Endothelial cell (in vitro differentiated cells): ENCODE data around the gene IRX3. TPM values are rescaled to one million over a fixed set of nuclear protein-coding genes. Genes with fewer than 3 reads are reported as not detected.

Experiments used
- DNase-seq: peaks from one replicate; pipeline ENCODE4 v3.0.0; 2021; ENCODE audit warnings: low spot score
- H3K27ac Mint-ChIP-seq: one replicate; pipeline ENCODE4 v1.8.0; 2021; ENCODE audit warnings: mixed read lengths, inconsistent platforms; ENCODE audit not compliant: unreplicated experiment
- H3K27me3 Mint-ChIP-seq: one replicate; pipeline ENCODE4 v1.8.0; 2021; ENCODE audit warnings: mild to moderate bottlenecking, moderate library complexity, mixed read lengths, inconsistent platforms; ENCODE audit not compliant: unreplicated experiment
- H3K36me3 Mint-ChIP-seq: one replicate; pipeline ENCODE4 v1.8.0; 2021; ENCODE audit warnings: mild to moderate bottlenecking, low read depth, mixed read lengths, inconsistent platforms; ENCODE audit not compliant: unreplicated experiment
- H3K4me1 Mint-ChIP-seq: one replicate; pipeline ENCODE4 v1.8.0; 2021; ENCODE audit warnings: mild to moderate bottlenecking, mixed read lengths, inconsistent platforms; ENCODE audit not compliant: unreplicated experiment
- H3K4me3 Mint-ChIP-seq: one replicate; pipeline ENCODE4 v1.8.0; 2021; ENCODE audit warnings: mild to moderate bottlenecking, mixed read lengths, inconsistent platforms; ENCODE audit not compliant: unreplicated experiment
- H3K9me3 Mint-ChIP-seq: one replicate; pipeline ENCODE4 v1.8.0; 2021; ENCODE audit warnings: mixed read lengths, inconsistent platforms; ENCODE audit not compliant: unreplicated experiment
- CTCF ChIP-seq: fragments of 200-600 bp; sonication (generic); IDR thresholded peaks from one replicate; pipeline ENCODE4 v1.5.0; 2021; ENCODE audit warnings: antibody characterized with exemption; ENCODE audit not compliant: unreplicated experiment
- total RNA-seq: library from RNA; stranded (reverse); fragmentation: NEBNext Ultra II Directional; extraction: Animal tissue kit (Norgen Biotek cat#: 25700); gene quantifications from one replicate; pipeline ENCODE4 v1.2.1, GENCODE V29; 2021; ENCODE audit not compliant: unreplicated experiment

Gene IRX3
- total RNA-seq, 1 donor from 2014 or later = 30.5 TPM

- DNase-seq = no peak
- Mint-ChIP-seq H3K9me3 (no peaks in the 10 kb centered on the region), H3K4me1 (peaks cover 37% of the 10 kb centered on the region), H3K27me3 (peaks cover 9% of the 10 kb centered on the region), H3K36me3 (peaks cover 3% of the 10 kb centered on the region), H3K4me3 (no peak overlapping the region), H3K27ac (no peak overlapping the region)
- TF ChIP-seq CTCF = no peak
Observed at GRCh38 chr16:54275956-54276355, 10.6 kb downstream of the IRX3 start.

- H3K27me3 Mint-ChIP-seq = no peaks in the 10 kb centered on the region
- no peak for TF ChIP-seq CTCF
- H3K4me3 Mint-ChIP-seq = no peak overlapping the region
- DNase-seq = no peak
- H3K9me3 Mint-ChIP-seq = no peaks in the 10 kb centered on the region
- H3K27ac Mint-ChIP-seq = no peak overlapping the region
- H3K4me1 Mint-ChIP-seq = peaks cover 33% of the 10 kb centered on the region
- no peaks in the 10 kb centered on the region for H3K36me3 Mint-ChIP-seq
Observed at GRCh38 chr16:54273566-54273965, 13.0 kb downstream of the IRX3 start.

GRCh38 chr16:54270711-54271110 is 15.9 kb downstream of the IRX3 start:
- no peak overlapping the region for H3K4me3 Mint-ChIP-seq
- H3K27me3 Mint-ChIP-seq = peaks cover 3% of the 10 kb centered on the region
- H3K9me3 Mint-ChIP-seq = no peaks in the 10 kb centered on the region
- no peak for TF ChIP-seq CTCF
- H3K4me1 Mint-ChIP-seq = peaks cover 9% of the 10 kb centered on the region
- no peak overlapping the region for H3K27ac Mint-ChIP-seq
- DNase-seq = no peak
- no peaks in the 10 kb centered on the region for H3K36me3 Mint-ChIP-seq

GRCh38 chr16:54269461-54269860 is 17.1 kb downstream of the IRX3 start:
- no peak overlapping the region for H3K27ac Mint-ChIP-seq
- no peak overlapping the region for H3K4me3 Mint-ChIP-seq

GRCh38 chr16:54268766-54269165 is 17.8 kb downstream of the IRX3 start:
- Mint-ChIP-seq H3K36me3 (no peaks in the 10 kb centered on the region), H3K27me3 (peaks cover 3% of the 10 kb centered on the region), H3K27ac (no peak overlapping the region), H3K4me3 (no peak overlapping the region), H3K4me1 (peaks cover 4% of the 10 kb centered on the region), H3K9me3 (no peaks in the 10 kb centered on the region)
- no peak for DNase-seq
- no peak for TF ChIP-seq CTCF

More at GRCh38 chr16:54269461-54269860, 17.1 kb downstream of the IRX3 start:
- no peaks in the 10 kb centered on the region for H3K36me3 Mint-ChIP-seq
- TF ChIP-seq CTCF = no peak
- H3K4me1 Mint-ChIP-seq = peaks cover 6% of the 10 kb centered on the region
- no peak for DNase-seq
- peaks cover 3% of the 10 kb centered on the region for H3K27me3 Mint-ChIP-seq
- H3K9me3 Mint-ChIP-seq = no peaks in the 10 kb centered on the region
